B cell (primary cell): ENCODE data around the gene TGFBRAP1. TPM values are rescaled to one million over a fixed set of nuclear protein-coding genes. Genes with fewer than 3 reads are reported as not detected.

ENCODE experiments used
- ATAC-seq: fragments of 200-7000 bp; cut with Tn5 transposase; one replicate; pipeline ENCODE4 v1.10.0; 2021; ENCODE audit warnings: low read depth, mild to moderate bottlenecking, moderate number of reproducible peaks, moderate library complexity
- CTCF ChIA-PET: fragments of 350-600 bp; sonication (Branson Sonifier 250); formaldehyde crosslinking; loops from one replicate; lab custom pipeline; 2021; ENCODE audit warnings: antibody characterized with exemption, inconsistent platforms; lab: Charles Lee
- POLR2A ChIA-PET: fragments of 350-600 bp; sonication (Branson Sonifier 250); formaldehyde crosslinking; loops from one replicate; lab custom pipeline; 2021; ENCODE audit warnings: antibody characterized with exemption; lab: Charles Lee
- DNase-seq: peaks from one replicate; pipeline ENCODE4 v3.0.0; 2013
- H2AFZ ChIP-seq: 2 replicates; pipeline ENCODE4 v1.6.1; 2012; ENCODE audit warnings: mild to moderate bottlenecking, low read depth, low read length; ENCODE audit not compliant: insufficient read depth, poor library complexity, severe bottlenecking
- H3K27ac ChIP-seq, 2 donors: 1 replicate in 1 of 2; 2 replicates in 1 of 2; pipeline ENCODE4 v1.5.1; 2012 to 2013; ENCODE audit warnings: low read length in 2 of 2, mild to moderate bottlenecking in 2 of 2, moderate library complexity in 1 of 2
- H3K27me3 ChIP-seq, 4 experiments: fragments of 200-600 bp in 1 of 4; sonication (generic) in 1 of 4; replicated peaks in 1 of 4; 1 replicate in 2 of 4; 2 replicates in 2 of 4; pipeline versions ENCODE4 v1.6.1 to v1.7.0; 2013 to 2016; ENCODE audit warnings: low read length in 3 of 4, mild to moderate bottlenecking in 2 of 4, mixed read lengths in 1 of 4, moderate library complexity in 1 of 4; ENCODE audit not compliant: insufficient read depth in 4 of 4, control insufficient read depth in 3 of 4; ENCODE audit errors: control extremely low read depth in 1 of 4
- H3K36me3 ChIP-seq, 2 experiments: replicated peaks in 1 of 2; 1 replicate in 1 of 2; 2 replicates in 1 of 2; pipeline versions ENCODE4 v1.6.1 to v1.7.1; 2013; ENCODE audit warnings: low read length in 1 of 2; ENCODE audit not compliant: insufficient read depth in 2 of 2, control insufficient read depth in 1 of 2; ENCODE audit errors: control extremely low read depth in 1 of 2, extremely low read depth in 1 of 2
- H3K4me1 ChIP-seq, 2 donors: fragments of 200-600 bp in 1 of 2; sonication (generic) in 1 of 2; 1 replicate in 1 of 2; 2 replicates in 1 of 2; pipeline versions ENCODE4 v1.5.1 to v1.6.1; 2013 to 2017; ENCODE audit warnings: low read length in 2 of 2; ENCODE audit not compliant: control insufficient read depth in 2 of 2, insufficient read depth in 2 of 2
- H3K4me2 ChIP-seq: replicated peaks from 2 replicates; pipeline ENCODE3; 2012; ENCODE audit warnings: mild to moderate bottlenecking, low read depth, low read length; ENCODE audit not compliant: poor library complexity, severe bottlenecking
- H3K4me3 ChIP-seq, 5 experiments: fragments of 200-600 bp in 1 of 5; sonication (generic) in 1 of 5; 1 replicate in 3 of 5; 2 replicates in 2 of 5; pipeline versions ENCODE4 v1.5.1 to v1.7.0; 2011 to 2016; ENCODE audit warnings: low read length in 4 of 5, mild to moderate bottlenecking in 4 of 5, low read depth in 2 of 5, control low read depth in 1 of 5, moderate library complexity in 1 of 5; ENCODE audit not compliant: insufficient read depth in 1 of 5; ENCODE audit errors: control extremely low read depth in 1 of 5, extremely low read depth in 1 of 5
- H3K79me2 ChIP-seq: fragments of 200-600 bp; sonication (generic); one replicate; pipeline ENCODE4 v1.6.0; 2016; ENCODE audit warnings: low read length; ENCODE audit not compliant: control insufficient read depth, insufficient read depth
- H3K9ac ChIP-seq: fragments of 200-600 bp; sonication (generic); 2 replicates; pipeline ENCODE4 v1.6.1; 2017; ENCODE audit warnings: mild to moderate bottlenecking, low read length, moderate library complexity
- H3K9me3 ChIP-seq, 3 donors: one replicate each; pipeline versions ENCODE4 v1.6.1 to v1.7.1; 2013; ENCODE audit warnings: low read length in 2 of 3; ENCODE audit not compliant: control insufficient read depth in 2 of 3, insufficient read depth in 1 of 3; ENCODE audit errors: control extremely low read depth in 1 of 3
- H4K20me1 ChIP-seq: 2 replicates; pipeline ENCODE4 v1.6.0; 2012; ENCODE audit warnings: mild to moderate bottlenecking, low read length; ENCODE audit not compliant: insufficient read depth, control insufficient read depth, poor library complexity, severe bottlenecking
- H3K27ac Mint-ChIP-seq: one replicate; pipeline ENCODE4 v1.8.0; 2021; ENCODE audit warnings: mixed read lengths
- H3K27me3 Mint-ChIP-seq: one replicate; pipeline ENCODE4 v1.8.0; 2021; ENCODE audit warnings: mixed read lengths
- H3K4me1 Mint-ChIP-seq: one replicate; pipeline ENCODE4 v1.8.0; 2021; ENCODE audit warnings: mixed read lengths
- H3K4me3 Mint-ChIP-seq: one replicate; pipeline ENCODE4 v1.8.0; 2021; ENCODE audit warnings: mixed read lengths
- H3K9me3 Mint-ChIP-seq: one replicate; pipeline ENCODE4 v1.8.0; 2022; ENCODE audit warnings: mixed read lengths; ENCODE audit not compliant: insufficient read depth
- CTCF ChIP-seq: fragments of 200-600 bp; IDR thresholded peaks from one replicate; pipeline ENCODE4 v1.8.0; 2022; ENCODE audit warnings: antibody characterized with exemption, mild to moderate bottlenecking
- EZH2 ChIP-seq: IDR thresholded peaks from 2 replicates; pipeline ENCODE4 v1.6.1; 2012; ENCODE audit warnings: borderline replicate concordance, low read depth, mild to moderate bottlenecking, moderate library complexity, low read length; ENCODE audit not compliant: insufficient read depth, poor library complexity, severe bottlenecking
- WGBS: methylation state at CpG from one replicate; pipeline ENCODE4 v1.1.5; 2013; ENCODE audit warnings: missing lambda C conversion rate; ENCODE audit not compliant: insufficient coverage; 5-methylcytosine and 5-hydroxymethylcytosine counted together
- intact Hi-C: fragments of 100-400 bp; cut with micrococcal nuclease; formaldehyde crosslinking; loops from one replicate; pipeline ENCODE4 v1.10.0; 2022
- polyA plus RNA-seq: library from polyadenylated mRNA; depleted of rRNA; stranded (reverse); fragments of >200 nt; gene quantifications from 2 replicates; pipeline ENCODE4 v1.2.3, GENCODE V29; 2012
- total RNA-seq, 2 donors: library from RNA; stranded (reverse); fragments of 120-200 nt in 1 of 2; gene quantifications; 1 replicate in 1 of 2; 2 replicates in 1 of 2; pipeline versions ENCODE4 v1.2.3 to v1.2.4, GENCODE V29; 2013 to 2022

TGFBRAP1 gene
- total and polyA plus RNA-seq, 2 donors (not counting 1 experiment from before 2014, with no cell fraction given), result 9.3 to 21.7 TPM

GRCh38 chr2:105329197-105329554, 359 bp downstream of the TGFBRAP1 start:
- H3K9me3 ChIP-seq, result no peaks in the 10 kb centered on the region
- H4K20me1 ChIP-seq, result peaks cover 13% of the 10 kb centered on the region
- H3K4me1 ChIP-seq, result peaks cover 21 to 25% of the 10 kb centered on the region in 2 donors
- peak overlapping the region; percentile 36 to 84 (median 64) for H3K4me3 ChIP-seq
- H3K9ac ChIP-seq, result peak overlapping the region; percentile 85
- Mint-ChIP-seq H3K9me3 (no peaks in the 10 kb centered on the region), H3K27ac (peak overlapping the region; percentile 79), H3K4me3 (peak overlapping the region; percentile 89), H3K27me3 (no peaks in the 10 kb centered on the region), H3K4me1 (peaks cover 44% of the 10 kb centered on the region)
- ChIA-PET POLR2A (interaction anchor here (0.6 to 1.8 kb wide), 2 partner anchors 9 to 15 kb away, joined by 6 to 8 read pairs; partner anchors contain the start of gene C2orf49), CTCF (interaction anchor here (1.3 to 1.6 kb wide), 2 partner anchors 13 to 214 kb away, joined by 3 read pairs; no protein-coding TSS in a partner anchor)
- no peaks in the 10 kb centered on the region for H3K36me3 ChIP-seq
- H3K27ac ChIP-seq, result peak overlapping the region; percentile 19 to 72
- DNase-seq (peak; percentile 57), ATAC-seq (peak; percentile 12)
- 2% methylated on average over 6 of the region's 17 CpGs for WGBS
- intact Hi-C loops, result loop anchor here (1.0 kb wide), 1 partner anchor 8 kb away; the partner anchor contains the start of gene C2orf49
- H3K79me2 ChIP-seq, result peaks cover 44% of the 10 kb centered on the region
- TF ChIP-seq CTCF (no peak), EZH2 (no peak)
- peak overlapping the region; percentile 92 for H3K4me2 ChIP-seq
- H3K27me3 ChIP-seq, result no peaks in the 10 kb centered on the region
- H2AFZ ChIP-seq, result peak overlapping the region; percentile 85
